MM.1S (cell line): ENCODE data around the gene GFI1B.

Experiments
- EZH2 ChIP-seq: fragments of 300-600 bp; sonication (generic); optimal IDR thresholded peaks from 2 replicates; pipeline ENCODE3; 2017; ENCODE audit warnings: low read depth, mild to moderate bottlenecking, antibody characterized with exemption, low read length, mixed read lengths
- EZH2phosphoT487 ChIP-seq: fragments of 300-600 bp; sonication (generic); IDR thresholded peaks from 2 replicates; pipeline ENCODE4 v1.6.1; 2018; ENCODE audit warnings: antibody characterized with exemption, low read length
- TF ChIP-seq, protein P1 (sequence below): fragments of 300-600 bp; sonication (generic); IDR thresholded peaks from 2 replicates; pipeline ENCODE4 v1.5.1; 2016; ENCODE audit warnings: antibody characterized with exemption, low read length, mixed read lengths

DNA sequence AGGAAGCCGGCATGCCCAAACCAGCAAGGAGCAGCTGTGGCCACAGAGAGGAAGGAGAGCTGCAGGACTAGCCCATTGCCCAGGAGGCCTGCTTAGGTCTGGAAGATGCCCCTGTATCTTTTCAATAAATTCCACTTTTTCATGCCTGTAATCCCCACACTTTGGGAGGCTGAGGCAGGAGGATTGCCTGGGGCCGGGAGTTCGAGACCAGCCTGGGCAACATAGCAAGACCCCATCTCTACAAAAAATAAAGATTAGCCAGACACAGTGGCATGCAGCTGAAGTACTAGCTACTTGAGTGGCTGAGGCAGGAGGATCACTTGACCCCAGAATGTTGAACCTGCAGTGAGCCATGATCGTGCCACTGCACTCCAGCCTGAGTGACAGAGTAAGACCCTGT is 28.8 kb upstream of the GFI1B start:
- TF ChIP-seq, protein P1, sequence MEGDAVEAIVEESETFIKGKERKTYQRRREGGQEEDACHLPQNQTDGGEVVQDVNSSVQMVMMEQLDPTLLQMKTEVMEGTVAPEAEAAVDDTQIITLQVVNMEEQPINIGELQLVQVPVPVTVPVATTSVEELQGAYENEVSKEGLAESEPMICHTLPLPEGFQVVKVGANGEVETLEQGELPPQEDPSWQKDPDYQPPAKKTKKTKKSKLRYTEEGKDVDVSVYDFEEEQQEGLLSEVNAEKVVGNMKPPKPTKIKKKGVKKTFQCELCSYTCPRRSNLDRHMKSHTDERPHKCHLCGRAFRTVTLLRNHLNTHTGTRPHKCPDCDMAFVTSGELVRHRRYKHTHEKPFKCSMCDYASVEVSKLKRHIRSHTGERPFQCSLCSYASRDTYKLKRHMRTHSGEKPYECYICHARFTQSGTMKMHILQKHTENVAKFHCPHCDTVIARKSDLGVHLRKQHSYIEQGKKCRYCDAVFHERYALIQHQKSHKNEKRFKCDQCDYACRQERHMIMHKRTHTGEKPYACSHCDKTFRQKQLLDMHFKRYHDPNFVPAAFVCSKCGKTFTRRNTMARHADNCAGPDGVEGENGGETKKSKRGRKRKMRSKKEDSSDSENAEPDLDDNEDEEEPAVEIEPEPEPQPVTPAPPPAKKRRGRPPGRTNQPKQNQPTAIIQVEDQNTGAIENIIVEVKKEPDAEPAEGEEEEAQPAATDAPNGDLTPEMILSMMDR = no peak
- no peak for TF ChIP-seq EZH2phosphoT487
- TF ChIP-seq EZH2 = no peak
